HepG2 (cell line): ENCODE measurements around the gene NNAT. TPM values are rescaled to one million over a fixed set of nuclear protein-coding genes. Genes with fewer than 3 reads are reported as not detected.

Experiments used
- ATAC-seq: fragments of 200-7000 bp; cut with Tn5 transposase; 3 replicates; pipeline ENCODE4 v1.9.1; 2020; ENCODE audit warnings: mild to moderate bottlenecking, moderate library complexity
- BruUV-seq: library from RNA; stranded (reverse); fragments of 400-500 nt; replicated peaks from 2 replicates; lab custom pipeline; 2021; lab: Mats Ljungman, UMichigan
- CTCF ChIA-PET: fragments of 300-600 bp; formaldehyde crosslinking; extraction: SDS; loops from one replicate; lab custom pipeline; 2021; ENCODE audit warnings: low total read pairs, inconsistent platforms, low intra/inter-chr PET ratio; lab: Yijun Ruan, JAX
- POLR2A ChIA-PET: fragments of 350-600 bp; sonication (Branson Sonifier 250); formaldehyde crosslinking; loops from one replicate; lab custom pipeline; 2020; ENCODE audit warnings: antibody characterized with exemption, inconsistent platforms; lab: Yijun Ruan, JAX
- DNase-seq: peaks from one replicate; pipeline ENCODE4 v3.0.0-alpha.2; 2015; ENCODE audit warnings: low spot score
- FAIRE-seq: peaks from 3 replicates; lab custom pipeline; 2011; peaks lifted over from hg19 to GRCh38; lab: Jason Lieb, UNC
- H2AFZ ChIP-seq: one replicate; pipeline ENCODE4 v1.6.1; 2011; ENCODE audit warnings: low read length, inconsistent platforms
- H3K27ac ChIP-seq: fragments of 300-600 bp; 3 replicates; pipeline ENCODE4 v1.8.0; 2011; ENCODE audit warnings: mixed run types, mild to moderate bottlenecking, mixed read lengths, low read length, inconsistent platforms; ENCODE audit not compliant: insufficient read depth; ENCODE audit errors: extremely low read length
- H3K27me3 ChIP-seq, 2 experiments: fragments of 200-600 bp in 1 of 2; 2 replicates in 1 of 2; 3 replicates in 1 of 2; pipeline versions ENCODE4 v1.6.0 to v1.8.0; 2011; ENCODE audit warnings: low read length in 2 of 2, mild to moderate bottlenecking in 2 of 2, moderate library complexity in 2 of 2, inconsistent platforms in 1 of 2; ENCODE audit not compliant: insufficient read depth in 2 of 2, control insufficient read depth in 1 of 2
- H3K36me3 ChIP-seq, 2 experiments: fragments of 200-600 bp in 1 of 2; replicated peaks in 1 of 2; 2 replicates in 1 of 2; 3 replicates in 1 of 2; pipeline versions ENCODE4 v1.5.1 to v1.8.0; 2011; ENCODE audit warnings: low read length in 2 of 2, inconsistent platforms in 1 of 2; ENCODE audit not compliant: insufficient read depth in 2 of 2, control insufficient read depth in 1 of 2
- H3K4me1 ChIP-seq: 2 replicates; pipeline ENCODE4 v1.5.1; 2012; ENCODE audit warnings: low read length, inconsistent platforms; ENCODE audit not compliant: insufficient read depth
- H3K4me2 ChIP-seq: 2 replicates; pipeline ENCODE4 v1.6.0; 2011; ENCODE audit warnings: low read depth, low read length, inconsistent platforms
- H3K4me3 ChIP-seq, 3 experiments: fragments of 200-600 bp in 1 of 3; sonication (generic), shearing (Covaris generic) in 1 of 3; replicated peaks in 1 of 3; 2 replicates each; pipeline ENCODE4 v1.5.1; 2011 to 2016; ENCODE audit warnings: low read length in 3 of 3, inconsistent platforms in 2 of 3, low read depth in 2 of 3, mild to moderate bottlenecking in 2 of 3, control low read depth in 1 of 3, mixed read lengths in 1 of 3; ENCODE audit not compliant: insufficient read depth in 1 of 3
- H3K79me2 ChIP-seq: one replicate; pipeline ENCODE4 v1.6.1; 2011; ENCODE audit warnings: low read length, inconsistent platforms; ENCODE audit not compliant: insufficient read depth
- H3K9ac ChIP-seq: 2 replicates; pipeline ENCODE4 v1.6.0; 2011; ENCODE audit warnings: mild to moderate bottlenecking, low read depth, low read length, inconsistent platforms; ENCODE audit not compliant: insufficient read depth
- H3K9me3 ChIP-seq: 2 replicates; pipeline ENCODE4 v1.5.1; 2012; ENCODE audit warnings: mild to moderate bottlenecking, low read length
- H4K20me1 ChIP-seq: 2 replicates; pipeline ENCODE4 v1.6.0; 2011; ENCODE audit warnings: inconsistent platforms, mild to moderate bottlenecking, low read length, moderate library complexity; ENCODE audit not compliant: insufficient read depth
- ADNP ChIP-seq: sonication (generic); formaldehyde crosslinking; IDR thresholded peaks from 2 replicates; pipeline ENCODE4 v1.4.0; 2020; ENCODE audit warnings: missing genetic modification reagents
- ARHGAP35 ChIP-seq: sonication (generic); formaldehyde crosslinking; IDR thresholded peaks from 2 replicates; pipeline ENCODE4 v1.9.0; 2022; ENCODE audit warnings: mild to moderate bottlenecking, inconsistent platforms, moderate library complexity, missing genetic modification reagents, borderline replicate concordance
- CEBPZ ChIP-seq: IDR thresholded peaks from 2 replicates; pipeline ENCODE4 v1.6.1; 2012; ENCODE audit warnings: low read length, improper control_type of control experiment
- DMAP1 ChIP-seq: IDR thresholded peaks from 2 replicates; pipeline ENCODE4 v1.6.1; 2016
- MTF2 ChIP-seq: sonication (generic); formaldehyde crosslinking; IDR thresholded peaks from 2 replicates; pipeline ENCODE4 v1.5.0; 2020; ENCODE audit warnings: missing genetic modification reagents, borderline replicate concordance
- POLR2AphosphoS5 ChIP-seq: IDR thresholded peaks from 2 replicates; pipeline ENCODE4 v1.6.1; 2012; ENCODE audit warnings: low read depth, low read length
- TCF7 ChIP-seq: sonication (generic); IDR thresholded peaks from 2 replicates; pipeline ENCODE4 v1.6.1; 2016; ENCODE audit warnings: antibody characterized with exemption, low read depth
- ZNF12 ChIP-seq: sonication (generic); formaldehyde crosslinking; IDR thresholded peaks from 2 replicates; pipeline ENCODE4 v1.5.0; 2020; ENCODE audit warnings: missing genetic modification reagents
- ZNF263 ChIP-seq: sonication (generic); formaldehyde crosslinking; IDR thresholded peaks from 2 replicates; pipeline ENCODE4 v1.4.0; 2020; ENCODE audit warnings: missing genetic modification reagents
- ZNF512 ChIP-seq: sonication (generic); formaldehyde crosslinking; IDR thresholded peaks from 2 replicates; pipeline ENCODE4 v1.4.0; 2020; ENCODE audit warnings: mild to moderate bottlenecking, missing genetic modification reagents
- WGBS: methylation state at CpG from one replicate; pipeline ENCODE4 v1.1.6; 2017; ENCODE audit warnings: low lambda C conversion rate; 5-methylcytosine and 5-hydroxymethylcytosine counted together
- in situ Hi-C: cut with HindIII; loops from 2 replicates; pipeline ENCODE4 v1.10.0; 2017; ENCODE audit warnings: low pct_unique_long_range_greater_than_20kb; ENCODE audit not compliant: extremely low pct_ligation_motif_present
- intact Hi-C: fragments of 100-400 bp; cut with micrococcal nuclease; formaldehyde crosslinking; loops from one replicate; pipeline ENCODE4 v1.10.0; 2022; ENCODE audit not compliant: unreplicated experiment
- polyA plus RNA-seq, 8 experiments: library from polyadenylated mRNA; depleted of rRNA in 3 of 8; stranded (reverse) in 7 of 8; unstranded in 1 of 8; fragments of >200 nt; fragmentation: Illumina TruSeq in 4 of 8; extraction: Trizol in 4 of 8; gene quantifications; 2 replicates each; pipeline versions ENCODE4 v1.2.1 to v1.2.3, GENCODE V29; 2011 to 2016; ENCODE audit warnings: low read depth in 4 of 8, missing spikeins in 1 of 8, mixed read lengths in 1 of 8; ENCODE audit not compliant: insufficient read depth in 1 of 8
- total RNA-seq, 5 experiments: library from RNA; depleted of rRNA; stranded (reverse); fragments of >200 nt; fragmentation: Illumina TruSeq; extraction: Trizol; gene quantifications; 2 replicates each; pipeline ENCODE4 v1.2.3, GENCODE V29; 2016; ENCODE audit warnings: low read depth in 1 of 5
- TF ChIP-seq, protein P1 (sequence below): IDR thresholded peaks from 2 replicates; pipeline ENCODE4 v1.6.1; 2016; ENCODE audit warnings: missing compliant biosample characterization, missing genetic modification reagents, borderline replicate concordance
- TF ChIP-seq, protein P2 (sequence below): sonication (generic); formaldehyde crosslinking; IDR thresholded peaks from 2 replicates; pipeline ENCODE4 v1.5.0; 2020; ENCODE audit warnings: missing genetic modification reagents

Gene NNAT
- total and polyA plus RNA-seq, 2 of the 13 experiments (the other 11 are each of a cell fraction or from before 2014, with no cell fraction given) = not detected

DNA sequence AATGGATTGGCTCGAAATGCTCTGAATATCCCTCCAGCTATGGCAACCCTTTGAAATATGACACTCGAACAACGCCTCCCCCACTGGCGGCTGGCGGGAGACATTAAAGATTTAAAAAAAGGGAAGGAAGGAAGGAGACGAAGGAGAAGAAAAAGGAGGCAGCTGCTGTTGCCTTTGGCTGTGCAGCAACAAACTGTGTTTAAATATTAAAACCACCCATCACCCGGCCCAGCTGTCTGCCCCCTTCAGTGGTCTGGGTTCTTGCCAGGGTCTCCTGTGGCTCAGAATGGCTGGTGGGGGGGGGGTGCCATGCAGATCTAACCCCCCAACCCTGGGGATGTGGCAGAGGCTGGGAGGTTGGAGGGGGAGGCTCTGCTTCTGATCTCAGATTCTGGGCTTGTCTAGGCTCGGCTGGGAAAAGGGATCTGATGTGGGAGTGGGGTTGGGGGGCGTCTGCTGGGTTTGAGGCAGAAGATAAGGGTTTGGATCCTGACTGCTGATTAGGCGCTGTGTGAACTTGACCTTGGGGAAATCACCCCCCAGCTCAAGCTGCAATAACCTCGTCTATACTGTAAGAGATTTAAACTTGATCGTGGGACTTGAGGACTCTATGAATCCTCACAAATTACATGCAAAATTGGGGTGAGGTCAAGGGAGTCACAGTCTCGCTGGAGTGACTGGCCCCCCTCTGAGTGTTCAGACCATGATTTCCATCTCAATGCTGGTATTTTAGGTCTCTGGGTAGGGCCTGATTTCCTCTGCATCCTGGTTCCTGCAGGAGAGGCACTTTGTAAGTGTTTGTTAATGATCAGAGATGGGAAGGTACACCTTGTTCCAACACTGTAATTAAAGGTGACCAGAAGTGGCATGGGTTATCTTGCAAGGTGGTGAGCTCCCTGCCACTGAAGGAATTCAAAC lies 46.9 kb downstream of the NNAT start (continued):
- TF ChIP-seq, protein P1, sequence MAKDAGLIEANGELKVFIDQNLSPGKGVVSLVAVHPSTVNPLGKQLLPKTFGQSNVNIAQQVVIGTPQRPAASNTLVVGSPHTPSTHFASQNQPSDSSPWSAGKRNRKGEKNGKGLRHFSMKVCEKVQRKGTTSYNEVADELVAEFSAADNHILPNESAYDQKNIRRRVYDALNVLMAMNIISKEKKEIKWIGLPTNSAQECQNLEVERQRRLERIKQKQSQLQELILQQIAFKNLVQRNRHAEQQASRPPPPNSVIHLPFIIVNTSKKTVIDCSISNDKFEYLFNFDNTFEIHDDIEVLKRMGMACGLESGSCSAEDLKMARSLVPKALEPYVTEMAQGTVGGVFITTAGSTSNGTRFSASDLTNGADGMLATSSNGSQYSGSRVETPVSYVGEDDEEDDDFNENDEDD = peak; percentile 15; the same call in 1 of the 2 replicates
- peak; percentile 59; the same call in 1 of the 2 replicates for TF ChIP-seq TCF7

GRCh38 chr20:37570419-37570818 lies 49.4 kb downstream of the NNAT start:
- DNase-seq (no peak), ATAC-seq (no peak), FAIRE-seq (no peak)
- Histone ChIP-seq H3K36me3 (no peaks in the 10 kb centered on the region), H3K9ac (no peak overlapping the region), H3K27me3 (peaks cover 3 to 45% of the 10 kb centered on the region in 2 experiments; a peak in 4 of 5 replicates), H3K4me3 (no peak overlapping the region), H3K79me2 (no peaks in the 10 kb centered on the region), H2AFZ (no peak overlapping the region), H3K9me3 (no peaks in the 10 kb centered on the region), H3K4me2 (no peak overlapping the region), H3K27ac (no peak overlapping the region), H3K4me1 (peaks cover 18% of the 10 kb centered on the region), H4K20me1 (no peaks in the 10 kb centered on the region)
- no TSS peak for BruUV-seq
- WGBS = 7% methylated on average over 1 of the region's 1 CpG
- intact Hi-C loops = no loop called here
- POLR2A ChIA-PET = no interaction called here
- in situ Hi-C loops = loop anchor here (25.0 kb wide), 1 partner anchor 642 kb away; no protein-coding TSS in a partner anchor
- CTCF ChIA-PET = no interaction called here
- TF ChIP-seq ARHGAP35 (CRISPR knock-in tag) = no peak
- no peak for TF ChIP-seq ADNP (CRISPR knock-in tag)
- TF ChIP-seq, protein P2, sequence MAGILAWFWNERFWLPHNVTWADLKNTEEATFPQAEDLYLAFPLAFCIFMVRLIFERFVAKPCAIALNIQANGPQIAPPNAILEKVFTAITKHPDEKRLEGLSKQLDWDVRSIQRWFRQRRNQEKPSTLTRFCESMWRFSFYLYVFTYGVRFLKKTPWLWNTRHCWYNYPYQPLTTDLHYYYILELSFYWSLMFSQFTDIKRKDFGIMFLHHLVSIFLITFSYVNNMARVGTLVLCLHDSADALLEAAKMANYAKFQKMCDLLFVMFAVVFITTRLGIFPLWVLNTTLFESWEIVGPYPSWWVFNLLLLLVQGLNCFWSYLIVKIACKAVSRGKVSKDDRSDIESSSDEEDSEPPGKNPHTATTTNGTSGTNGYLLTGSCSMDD = no peak
- TF ChIP-seq ZNF263 = no peak
- TF ChIP-seq DMAP1 (CRISPR knock-in tag) = no peak
- no peak for TF ChIP-seq ZNF12 (CRISPR knock-in tag)
- no peak for TF ChIP-seq MTF2
- no peak for TF ChIP-seq POLR2AphosphoS5
- no peak for TF ChIP-seq ZNF512 (CRISPR knock-in tag)
- no peak for TF ChIP-seq CEBPZ
- TF ChIP-seq, all 625 proteins: peak for 0
